H9 (cell line): ENCODE measurements around the gene OPRL1. TPM values are rescaled to one million over a fixed set of nuclear protein-coding genes. Genes with fewer than 3 reads are reported as not detected.

ENCODE experiments used
- DNase-seq: peaks from one replicate; pipeline ENCODE4 v3.0.0-alpha.2; 2017
- H2AFZ ChIP-seq: one replicate; pipeline ENCODE4 v1.6.1; 2013; ENCODE audit warnings: mild to moderate bottlenecking, low read length, control low read depth, moderate library complexity
- H2AK5ac ChIP-seq: 2 replicates; pipeline ENCODE4 v1.6.1; 2013; ENCODE audit warnings: low read length, control low read depth, mixed read lengths; ENCODE audit not compliant: insufficient read length
- H2BK120ac ChIP-seq: one replicate; pipeline ENCODE4 v1.6.1; 2013; ENCODE audit warnings: low read depth, mild to moderate bottlenecking, low read length, control low read depth, inconsistent platforms; ENCODE audit not compliant: poor library complexity, severe bottlenecking
- H2BK12ac ChIP-seq: 2 replicates; pipeline ENCODE4 v1.6.1; 2013; ENCODE audit warnings: low read length, control low read depth, mixed read lengths, low read depth; ENCODE audit not compliant: insufficient read length
- H2BK15ac ChIP-seq: 2 replicates; pipeline ENCODE4 v1.6.1; 2013; ENCODE audit warnings: low read depth, low read length, control low read depth
- H2BK20ac ChIP-seq: one replicate; pipeline ENCODE4 v1.6.1; 2013; ENCODE audit warnings: low read depth, mild to moderate bottlenecking, low read length, control low read depth, inconsistent platforms; ENCODE audit not compliant: poor library complexity, severe bottlenecking
- H2BK5ac ChIP-seq: 2 replicates; pipeline ENCODE4 v1.6.1; 2013; ENCODE audit warnings: low read length, control low read depth, mixed read lengths; ENCODE audit not compliant: insufficient read length
- H3K14ac ChIP-seq: 2 replicates; pipeline ENCODE4 v1.6.1; 2013; ENCODE audit warnings: low read length, control low read depth; ENCODE audit not compliant: insufficient read depth
- H3K18ac ChIP-seq: 2 replicates; pipeline ENCODE4 v1.6.1; 2013; ENCODE audit warnings: low read depth, mild to moderate bottlenecking, mixed read lengths, low read length, control low read depth; ENCODE audit not compliant: insufficient read length
- H3K23ac ChIP-seq: 2 replicates; pipeline ENCODE4 v1.6.1; 2013; ENCODE audit warnings: low read length, control low read depth, mixed read lengths, low read depth; ENCODE audit not compliant: insufficient read length
- H3K23me2 ChIP-seq: 2 replicates; pipeline ENCODE4 v1.6.1; 2013; ENCODE audit warnings: low read depth, mild to moderate bottlenecking, mixed read lengths, low read length, control low read depth; ENCODE audit not compliant: insufficient read length, poor library complexity, severe bottlenecking
- H3K27ac ChIP-seq: 2 replicates; pipeline ENCODE4 v1.5.1; 2013; ENCODE audit warnings: low read length, control low read depth, mixed read lengths, low read depth; ENCODE audit not compliant: insufficient read length
- H3K27me3 ChIP-seq: 2 replicates; pipeline ENCODE4 v1.6.1; 2013; ENCODE audit warnings: low read length, control low read depth, inconsistent platforms; ENCODE audit not compliant: insufficient read depth
- H3K4ac ChIP-seq: 2 replicates; pipeline ENCODE4 v1.6.1; 2013; ENCODE audit warnings: low read depth, mild to moderate bottlenecking, control low read depth, inconsistent platforms, low read length, moderate library complexity
- H3K4me1 ChIP-seq: 2 replicates; pipeline ENCODE4 v1.6.1; 2013; ENCODE audit warnings: low read length, control low read depth, inconsistent platforms; ENCODE audit not compliant: insufficient read depth
- H3K4me2 ChIP-seq: 2 replicates; pipeline ENCODE4 v1.6.1; 2013; ENCODE audit warnings: low read length, control low read depth, mixed read lengths; ENCODE audit not compliant: insufficient read length, insufficient read depth
- H3K56ac ChIP-seq: 2 replicates; pipeline ENCODE4 v1.6.1; 2013; ENCODE audit warnings: low read depth, mild to moderate bottlenecking, mixed read lengths, low read length, control low read depth; ENCODE audit not compliant: insufficient read length
- H3K79me1 ChIP-seq: 2 replicates; pipeline ENCODE4 v1.6.1; 2013; ENCODE audit warnings: low read depth, mild to moderate bottlenecking, moderate library complexity, low read length, control low read depth, inconsistent platforms; ENCODE audit not compliant: insufficient read depth, poor library complexity, severe bottlenecking
- H3K79me2 ChIP-seq: 2 replicates; pipeline ENCODE4 v1.6.1; 2013; ENCODE audit warnings: low read length, control low read depth, inconsistent platforms; ENCODE audit not compliant: insufficient read depth
- H3K9ac ChIP-seq: 2 replicates; pipeline ENCODE4 v1.6.1; 2013; ENCODE audit warnings: low read length, control low read depth, mixed read lengths; ENCODE audit not compliant: insufficient read length; ENCODE audit errors: extremely low read depth
- H3K9me3 ChIP-seq: one replicate; pipeline ENCODE4 v1.6.1; 2013; ENCODE audit warnings: low read depth, low read length, inconsistent platforms; ENCODE audit not compliant: control insufficient read depth
- H3T11ph ChIP-seq: one replicate; pipeline ENCODE4 v1.6.1; 2013; ENCODE audit warnings: mild to moderate bottlenecking, low read length, control low read depth, inconsistent platforms
- H4K20me1 ChIP-seq: one replicate; pipeline ENCODE4 v1.6.1; 2013; ENCODE audit not compliant: control insufficient read depth, insufficient read length, insufficient read depth
- H4K5ac ChIP-seq: 2 replicates; pipeline ENCODE4 v1.6.1; 2013; ENCODE audit warnings: low read depth, mild to moderate bottlenecking, mixed read lengths, low read length, control low read depth; ENCODE audit not compliant: insufficient read length
- H4K8ac ChIP-seq: replicated peaks from 2 replicates; pipeline ENCODE4 v1.6.1; 2013; ENCODE audit warnings: low read length, control low read depth, mixed read lengths, low read depth; ENCODE audit not compliant: insufficient read length
- H4K91ac ChIP-seq: 2 replicates; pipeline ENCODE4 v1.6.1; 2013; ENCODE audit warnings: low read depth, mild to moderate bottlenecking, moderate library complexity, mixed read lengths, low read length, control low read depth; ENCODE audit not compliant: insufficient read length
- H3K27ac Mint-ChIP-seq, 3 experiments: 2 replicates in 2 of 3; 3 replicates in 1 of 3; pipeline ENCODE4 v1.8.0; 2020 to 2021; ENCODE audit warnings: mixed read lengths in 3 of 3, mild to moderate bottlenecking in 1 of 3, moderate library complexity in 1 of 3
- H3K27me3 Mint-ChIP-seq: 2 replicates; pipeline ENCODE4 v1.8.0; 2021; ENCODE audit warnings: low read depth, mild to moderate bottlenecking, moderate library complexity, mixed read lengths
- H3K36me3 Mint-ChIP-seq, 3 experiments: 2 replicates in 2 of 3; 3 replicates in 1 of 3; pipeline ENCODE4 v1.8.0; 2020 to 2021; ENCODE audit warnings: low read depth in 3 of 3, mixed read lengths in 3 of 3; ENCODE audit not compliant: insufficient read depth in 1 of 3
- H3K4me1 Mint-ChIP-seq, 2 experiments: 2 replicates each; pipeline ENCODE4 v1.8.0; 2020; ENCODE audit warnings: mixed read lengths in 2 of 2
- H3K4me3 Mint-ChIP-seq, 2 experiments: 2 replicates in 1 of 2; 3 replicates in 1 of 2; pipeline ENCODE4 v1.8.0; 2020 to 2021; ENCODE audit warnings: mild to moderate bottlenecking in 2 of 2, mixed read lengths in 2 of 2, moderate library complexity in 1 of 2
- H3K9me3 Mint-ChIP-seq, 2 experiments: 2 replicates in 1 of 2; 3 replicates in 1 of 2; pipeline ENCODE4 v1.8.0; 2020; ENCODE audit warnings: mild to moderate bottlenecking in 2 of 2, mixed read lengths in 2 of 2, moderate library complexity in 1 of 2
- CTCF ChIP-seq: fragments of 200-600 bp; sonication (generic); conservative IDR thresholded peaks from 3 replicates; pipeline ENCODE4 v1.8.0; 2021; ENCODE audit warnings: antibody characterized with exemption, mild to moderate bottlenecking
- WGBS: extraction: QIAGEN DNeasy Blood & Tissue Kit; methylation state at CpG from one replicate; pipeline ENCODE4 v1.1.7; 2013; ENCODE audit warnings: missing lambda C conversion rate, low lambda C conversion rate, mixed read lengths; ENCODE audit not compliant: insufficient read length; ENCODE audit errors: extremely low coverage; 5-methylcytosine and 5-hydroxymethylcytosine counted together
- total RNA-seq: library from RNA; stranded (reverse); gene quantifications from 2 replicates; pipeline ENCODE4 v1.2.1, GENCODE V29; 2021

The OPRL1 gene
- total RNA-seq, 1 experiment from 2014 or later: 0.90 TPM

- no peaks in the 10 kb centered on the region for H3K9me3 ChIP-seq
- H4K91ac ChIP-seq: no peak overlapping the region
- H3K4me2 ChIP-seq: no peak overlapping the region
- no peak overlapping the region for H2AK5ac ChIP-seq
- H2BK12ac ChIP-seq: no peak overlapping the region
- H4K5ac ChIP-seq: no peak overlapping the region
- peak overlapping the region in 1 of 3 experiments; percentile 78; a peak in 2 of 7 replicates for H3K27ac Mint-ChIP-seq
- peaks cover 0 to 3% (median 0%) of the 10 kb centered on the region in 3 experiments; a peak in 4 of 7 replicates for H3K36me3 Mint-ChIP-seq
- no peak overlapping the region for H3K56ac ChIP-seq
- no peak overlapping the region for H3K27ac ChIP-seq
- H4K8ac ChIP-seq: no peak overlapping the region
- no CpG with 5 or more reads among the region's 30 CpGs for WGBS
- H3K4me1 ChIP-seq: no peaks in the 10 kb centered on the region
- no peak overlapping the region for H3T11ph ChIP-seq
- DNase-seq: no peak
- no peaks in the 10 kb centered on the region for H3K79me1 ChIP-seq
- H2BK20ac ChIP-seq: no peak overlapping the region
- no peak overlapping the region for H3K23ac ChIP-seq
- H3K27me3 Mint-ChIP-seq: peaks cover 1% of the 10 kb centered on the region; the same call in 1 of the 2 replicates
- peaks cover 3 to 14% of the 10 kb centered on the region in 2 experiments for H3K4me1 Mint-ChIP-seq
- H2BK5ac ChIP-seq: no peak overlapping the region
- no peaks in the 10 kb centered on the region for H4K20me1 ChIP-seq
- no peaks in the 10 kb centered on the region for H3K23me2 ChIP-seq
- no peak overlapping the region for H3K9ac ChIP-seq
- H3K79me2 ChIP-seq: no peaks in the 10 kb centered on the region
- H3K4ac ChIP-seq: no peak overlapping the region
- no peak overlapping the region for H2BK15ac ChIP-seq
- H3K9me3 Mint-ChIP-seq: no peaks in the 10 kb centered on the region
- no peak overlapping the region for H2AFZ ChIP-seq
- no peak overlapping the region for H3K18ac ChIP-seq
- no peak overlapping the region for H2BK120ac ChIP-seq
- H3K27me3 ChIP-seq: no peaks in the 10 kb centered on the region
- TF ChIP-seq CTCF: no peak
- H3K4me3 Mint-ChIP-seq: no peak overlapping the region
- H3K14ac ChIP-seq: no peak overlapping the region
Observed at GRCh38 chr20:64071341-64072332, 8.2 kb upstream of the OPRL1 start.
